ENCODE measurements around the gene MZT2B. TPM values are rescaled to one million over a fixed set of nuclear protein-coding genes. Genes with fewer than 3 reads are reported as not detected.
"Not testable (repeated sequence)": the region's sequence is repeated elsewhere in the genome, so short reads cannot be mapped to it uniquely, and the experiment has no call there.

Gene MZT2B, protein sequence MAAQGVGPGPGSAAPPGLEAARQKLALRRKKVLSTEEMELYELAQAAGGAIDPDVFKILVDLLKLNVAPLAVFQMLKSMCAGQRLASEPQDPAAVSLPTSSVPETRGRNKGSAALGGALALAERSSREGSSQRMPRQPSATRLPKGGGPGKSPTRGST
- total RNA-seq (2011; cell fraction: chromatin; rRNA removed; ENCODE audit: low replicate concordance) = 10.2 and 28.9 TPM in 2 replicates
- total RNA-seq (2011; cell fraction: nucleolus; rRNA removed) = 71.5 and 79.0 TPM in 2 replicates
- 32.1 and 38.3 TPM in 2 replicates for total RNA-seq (2011; cell fraction: nucleoplasm; rRNA removed)
- total RNA-seq (2014; rRNA removed) = 435 and 624 TPM in 2 replicates
- 15.9 and 19.3 TPM in 2 replicates for total RNA-seq (2014; rRNA removed; fragmentation: Illumina TruSeq; extraction: Trizol)
- 102 and 115 TPM in 2 replicates for total RNA-seq (2015; rRNA removed; fragmentation: Illumina TruSeq; extraction: Trizol)
- 379 and 394 TPM in 2 replicates for total RNA-seq (2021)
- 114 and 170 TPM in 2 replicates for polyA plus RNA-seq (2011; rRNA removed)
- polyA plus RNA-seq (2011; cell fraction: cytosol; rRNA removed) = 101 and 352 TPM in 2 replicates
- polyA plus RNA-seq (2011; cell fraction: nucleus; rRNA removed) = 57.8 and 72.4 TPM in 2 replicates
- polyA plus RNA-seq (2012) = 267 and 316 TPM in 2 replicates
- 12.5 and 57.0 TPM in 2 replicates for polyA plus RNA-seq (2014; fragmentation: Illumina TruSeq; extraction: Trizol)
- 1 to 10 TPM; 5.1 to 9.3 TPM for polyA plus RNA-seq (2014; fragmentation: Nextera tagmentation; extraction: Ambion mirVana)
- polyA plus RNA-seq (2014; rRNA removed) = 321 and 383 TPM in 2 replicates
- 3.0 and 3.9 TPM in 2 replicates for polyA minus RNA-seq (2011; rRNA and poly(A)+ RNA removed)
- 41.0 and 73.4 TPM in 2 replicates for polyA minus RNA-seq (2011; cell fraction: cytosol; rRNA and poly(A)+ RNA removed)
- 24.0 and 37.5 TPM in 2 replicates for polyA minus RNA-seq (2011; cell fraction: nucleus; rRNA and poly(A)+ RNA removed)
- percentile 85 among the genes with signal in this experiment for Bru-seq, nascent RNA
- BruChase-seq, experiment 1, labeled RNA remaining after a 2-hour chase = percentile 83 among the genes with signal in this experiment
- BruChase-seq, experiment 2, labeled RNA remaining after a 6-hour chase = percentile 78 among the genes with signal in this experiment
- long read RNA-seq, experiment 1, transcript MZT2B-204 (2 exons, 401 nt) = minor isoform, 11 of 451 reads
- long read RNA-seq, experiment 1, transcript MZT2B-203 (3 exons, 455 nt) = minor isoform, 13 of 451 reads
- long read RNA-seq, experiment 1, transcript MZT2B-206 (2 exons, 480 nt) = minor isoform, 13 of 451 reads
- long read RNA-seq, experiment 1, transcript MZT2B-201 (3 exons, 933 nt) = major isoform, 292 of 451 reads
- long read RNA-seq, experiment 1, partial matches to known transcripts = 105 of 451 reads
- long read RNA-seq, experiment 1, other reads (novel, unspliced or antisense) = 8 of 451 reads
- long read RNA-seq, experiment 2, transcript MZT2B-206 (2 exons, 480 nt) = minor isoform, 8 of 305 reads
- long read RNA-seq, experiment 2, transcript MZT2B-204 (2 exons, 401 nt) = minor isoform, 13 of 305 reads
- long read RNA-seq, experiment 2, transcript MZT2B-201 (3 exons, 933 nt) = major isoform, 269 of 305 reads
- long read RNA-seq, experiment 2, partial matches to known transcripts = 0 of 305 reads
- long read RNA-seq, experiment 2, other reads (novel, unspliced or antisense) = 9 of 305 reads
- long read RNA-seq, experiment 3, transcript MZT2B-201 (3 exons, 933 nt) = major isoform, 78 of 82 reads
- long read RNA-seq, experiment 3, partial matches to known transcripts = 0 of 82 reads
- long read RNA-seq, experiment 3, other reads (novel, unspliced or antisense) = 0 of 82 reads

DNA sequence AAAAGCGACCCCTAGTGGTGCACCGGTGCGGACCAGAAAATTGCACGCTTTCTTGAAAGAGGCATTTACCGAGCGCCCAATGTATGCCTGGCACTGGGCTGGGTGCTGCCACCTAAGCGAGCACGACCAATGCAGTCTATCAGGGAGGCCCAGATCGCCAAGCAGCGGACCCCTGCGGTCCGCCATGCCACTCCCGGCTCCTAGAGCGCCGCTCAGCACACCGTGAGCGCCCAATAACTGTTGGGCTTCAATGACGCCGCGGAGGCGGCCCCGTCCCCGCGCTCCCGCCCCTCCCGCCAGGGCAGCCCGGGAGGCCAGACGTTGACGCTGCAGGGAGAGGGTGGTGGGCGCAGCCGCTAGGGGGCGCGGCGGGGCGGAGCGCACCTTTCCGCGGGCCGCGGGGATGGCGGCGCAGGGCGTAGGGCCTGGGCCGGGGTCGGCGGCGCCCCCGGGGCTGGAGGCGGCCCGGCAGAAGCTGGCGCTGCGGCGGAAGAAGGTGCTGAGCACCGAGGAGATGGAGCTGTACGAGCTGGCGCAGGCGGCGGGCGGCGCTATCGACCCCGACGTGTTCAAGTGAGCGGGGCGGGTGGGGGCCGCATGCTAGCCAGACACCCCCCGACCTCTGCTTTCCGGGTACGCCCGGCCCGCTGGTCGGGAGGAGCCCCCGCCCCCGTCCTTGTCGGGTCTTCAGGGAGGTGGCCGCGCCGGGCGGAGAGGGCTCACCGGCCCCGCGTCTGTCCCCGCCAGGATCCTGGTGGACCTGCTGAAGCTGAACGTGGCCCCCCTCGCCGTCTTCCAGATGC, at the start of gene MZT2B:
Gene MZT2B, plus strand, starts transcription at position 383 of the 803 bp plus-strand sequence. Its CDS starts 21 bp downstream, at position 404.
- in situ Hi-C loops (cut with MboI) (loop anchor here (5.0 kb wide), 1 partner anchor 155 kb away; no protein-coding TSS in a partner anchor), intact Hi-C loops (cut with micrococcal nuclease) (loop anchor here (5.0 to 10.0 kb wide), 2 partner anchors 160 to 1303 kb away; partner anchors contain the start of gene IMP4)
- Histone ChIP-seq H3K36me3 (ENCODE audit: control insufficient read depth, insufficient read depth, low read length) (peaks cover 39% of the 10 kb centered on the region; the same call in 2 of the 3 replicates), H3K4me1 (replicated peaks in 1 of 2; ENCODE audit: control insufficient read depth in 2 of 2, insufficient read depth in 2 of 2, low read length in 2 of 2) (peaks cover 7 to 45% of the 10 kb centered on the region in 2 experiments; a peak in 4 of 5 replicates), H3K4me3 (peak within 1 kb of the TSS; percentile 100), H3K27ac (ENCODE audit: extremely low read depth, low read depth, low read length) (peak within 1 kb of the TSS; percentile 97), H3K79me2 (ENCODE audit: control insufficient read depth, insufficient read depth, low read length) (peaks cover 73% of the 10 kb centered on the region), H3K4me2 (ENCODE audit: insufficient read depth, low read length) (peak within 1 kb of the TSS; percentile 98), H2AFZ (ENCODE audit: low read depth, low read length) (peak within 1 kb of the TSS; percentile 94), H3K9ac (ENCODE audit: insufficient read depth in 1 of 2, low read depth in 2 of 2, low read length in 2 of 2) (peak within 1 kb of the TSS; percentile 95 to 99)
- ChIA-PET POLR2A (interaction anchor here (0.6 to 1.0 kb wide), 8 partner anchors 11 to 992 kb away, joined by 3 to 4 read pairs (median 3); no protein-coding TSS in a partner anchor), CTCF (ENCODE audit: low intra/inter-chr PET ratio) (interaction anchor here (0.6 to 1.7 kb wide), 2 partner anchors 17 to 150 kb away, joined by 3 to 6 read pairs; no protein-coding TSS in a partner anchor)
- not testable (repeated sequence) for H3K9me3 ChIP-seq (replicated peaks; ENCODE audit: control insufficient read depth, insufficient read depth, low read depth, low read length); H4K20me1 ChIP-seq (replicated peaks; ENCODE audit: control insufficient read depth, insufficient read depth, low read length); H3K27me3 ChIP-seq (ENCODE audit: control insufficient read depth in 2 of 2, insufficient read depth in 2 of 2, low read length in 2 of 2); H3K9me1 ChIP-seq (ENCODE audit: control insufficient read depth, insufficient read depth, low read length); BruUV-seq (replicated peaks)
- WGBS (ENCODE audit: insufficient coverage, low coverage, missing lambda C conversion rate) = 2% methylated on average over 11 of the region's 86 CpGs
- FAIRE-seq (peak; percentile 6), ATAC-seq (peak; percentile 88), DNase-seq (ENCODE audit: extremely low read depth in 1 of 4, low spot score in 3 of 4) (peak; percentile 79 to 93 (median 84))
- peak; percentile 28 to 90; a peak in 3 of 4 replicates for TF ChIP-seq NONO (IDR thresholded peaks at IDR 0.05; ENCODE audit: low read depth in 2 of 2, low read length in 1 of 2)
- peak; percentile 11; the same call in 1 of the 2 replicates for TF ChIP-seq EP300 (IDR thresholded peaks at IDR 0.05; ENCODE audit: low read length)
- peak; percentile 86 for TF ChIP-seq CXXC5 (CRISPR knock-in tag; IDR thresholded peaks at IDR 0.05)
- peak; percentile 27 to 54; a peak in 3 of 4 replicates for TF ChIP-seq RAD21 (CRISPR knock-in tag; conservative IDR thresholded peaks at IDR 0.05 in 1 of 2, IDR thresholded peaks at IDR 0.05 in 1 of 2)
- peak; percentile 7 for TF ChIP-seq POLR2B (IDR thresholded peaks at IDR 0.05; ENCODE audit: low read depth, partially characterized antibody)
- peak; percentile 90 for TF ChIP-seq HNRNPL (IDR thresholded peaks at IDR 0.05; ENCODE audit: low read depth, low read length)
- TF ChIP-seq SUPT5H (IDR thresholded peaks at IDR 0.05) = 0 out of 2 replicates have a peak, but pooled peaks have one; percentile 10
- TF ChIP-seq, protein P1, sequence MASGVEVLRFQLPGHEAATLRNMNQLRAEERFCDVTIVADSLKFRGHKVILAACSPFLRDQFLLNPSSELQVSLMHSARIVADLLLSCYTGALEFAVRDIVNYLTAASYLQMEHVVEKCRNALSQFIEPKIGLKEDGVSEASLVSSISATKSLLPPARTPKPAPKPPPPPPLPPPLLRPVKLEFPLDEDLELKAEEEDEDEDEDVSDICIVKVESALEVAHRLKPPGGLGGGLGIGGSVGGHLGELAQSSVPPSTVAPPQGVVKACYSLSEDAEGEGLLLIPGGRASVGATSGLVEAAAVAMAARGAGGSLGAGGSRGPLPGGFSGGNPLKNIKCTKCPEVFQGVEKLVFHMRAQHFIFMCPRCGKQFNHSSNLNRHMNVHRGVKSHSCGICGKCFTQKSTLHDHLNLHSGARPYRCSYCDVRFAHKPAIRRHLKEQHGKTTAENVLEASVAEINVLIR (CRISPR knock-in tag; IDR thresholded peaks at IDR 0.05) = peak; percentile 35; the same call in 1 of the 2 replicates
- peak; percentile 92 for TF ChIP-seq ZBTB7A (IDR thresholded peaks at IDR 0.05; ENCODE audit: borderline replicate concordance, control insufficient read depth, low read depth, low read length)

All from K562 (cell line).